Left colon (tissue), 2 donors: Measurements from ENCODE around the gene LRRC38. TPM values are rescaled to one million over a fixed set of nuclear protein-coding genes. Genes with fewer than 3 reads are reported as not detected.
"Not testable (repeated sequence)": the region's sequence is repeated elsewhere in the genome, so short reads cannot be mapped to it uniquely, and the experiment has no call there.

Experiments used
- ATAC-seq: fragments of 200-7000 bp; cut with Tn5 transposase; one replicate; pipeline ENCODE4 v1.9.1; 2020; ENCODE audit warnings: mild to moderate bottlenecking, moderate library complexity
- DNase-seq, 2 donors: peaks; one replicate each; pipeline ENCODE4 v3.0.0-alpha.2; 2020
- intact Hi-C, 2 donors: fragments of 100-400 bp; cut with DNase I in 1 of 2; cut with micrococcal nuclease in 1 of 2; formaldehyde crosslinking; loops; one replicate each; pipeline versions ENCODE4 v1.11.2 to v1.14.0; 2022; cut with DNase I, micrococcal nuclease
- long read RNA-seq: library from polyadenylated mRNA; unstranded; transcript quantifications from one replicate; pipeline ENCODE4 v2.0.0, GENCODE V29; 2021
- total RNA-seq, 2 donors: library from RNA; stranded (reverse); fragmentation: NEBNext Ultra II Directional; extraction: Animal tissue kit (Norgen Biotek cat#: 25700); gene quantifications; one replicate each; pipeline ENCODE4 v1.2.1, GENCODE V29; 2021
- donor health status: DM: no; HTN: no; CAD: no.
- donor health status: DM: yes; HTN: yes; CAD: no.

LRRC38 gene
- total RNA-seq, result not detected
- long read RNA-seq, result 0 reads

- DNase-seq, result peak in 1 of 2 donors; percentile 21
- intact Hi-C loops, result no loop called here
- peak; percentile 63 for ATAC-seq
Measured at GRCh38 chr1:13513895-13514546, at the start of gene LRRC38. Gene LRRC38 (minus strand): TSS chr1:13514003. CDS start chr1:13513593, 410 bp downstream.

- ATAC-seq, intact Hi-C loops, DNase-seq: not testable (repeated sequence)
Measured at GRCh38 chr1:13562981-13563380, 49.2 kb upstream of the LRRC38 start.

GRCh38 chr1:13560541-13560940 is 46.7 kb upstream of the LRRC38 start:
- no peak for ATAC-seq
- intact Hi-C loops, result no loop called here
- no peak for DNase-seq

GRCh38 chr1:13556224-13556764 is 42.5 kb upstream of the LRRC38 start:
- ATAC-seq (no peak), DNase-seq (no peak)
- intact Hi-C loops, result no loop called here

- DNase-seq (no peak), ATAC-seq (no peak)
- intact Hi-C loops, result no loop called here
Measured at GRCh38 chr1:13554798-13555197, 41.0 kb upstream of the LRRC38 start.

- intact Hi-C loops, result no loop called here
- no peak for ATAC-seq
- DNase-seq, result no peak
Measured at GRCh38 chr1:13550663-13551062, 36.9 kb upstream of the LRRC38 start.

- intact Hi-C loops, result no loop called here
- no peak for ATAC-seq
- DNase-seq, result no peak
Measured at GRCh38 chr1:13549521-13549920, 35.7 kb upstream of the LRRC38 start.

GRCh38 chr1:13549021-13549420 is 35.2 kb upstream of the LRRC38 start:
- intact Hi-C loops, result no loop called here
- DNase-seq (no peak), ATAC-seq (no peak)

GRCh38 chr1:13548281-13548680 is 34.5 kb upstream of the LRRC38 start:
- DNase-seq, result no peak
- intact Hi-C loops, result no loop called here
- no peak for ATAC-seq

GRCh38 chr1:13546791-13547190 is 33.0 kb upstream of the LRRC38 start:
- DNase-seq (no peak), ATAC-seq (no peak)
- intact Hi-C loops, result no loop called here

GRCh38 chr1:13544221-13544556 is 30.4 kb upstream of the LRRC38 start:
- no peak for ATAC-seq
- intact Hi-C loops, result no loop called here

GRCh38 chr1:13543451-13544220 is 29.8 kb upstream of the LRRC38 start:
- intact Hi-C loops, result no loop called here
- DNase-seq (no peak), ATAC-seq (no peak)

More at GRCh38 chr1:13544221-13544556, 30.4 kb upstream of the LRRC38 start:
- DNase-seq, result no peak

GRCh38 chr1:13541435-13542215 is 27.8 kb upstream of the LRRC38 start:
- intact Hi-C loops, result no loop called here
- no peak for DNase-seq
- no peak for ATAC-seq

- intact Hi-C loops, result no loop called here
- ATAC-seq, result no peak
- DNase-seq, result peak in 1 of 2 donors; percentile 42
Measured at GRCh38 chr1:13540866-13541265, 27.1 kb upstream of the LRRC38 start.

- intact Hi-C loops, result no loop called here
- no peak for ATAC-seq
Measured at GRCh38 chr1:13539683-13540082, 25.9 kb upstream of the LRRC38 start.

GRCh38 chr1:13538832-13539231 is 25.0 kb upstream of the LRRC38 start:
- intact Hi-C loops, result no loop called here
- DNase-seq (no peak), ATAC-seq (no peak)

More at GRCh38 chr1:13539683-13540082, 25.9 kb upstream of the LRRC38 start:
- DNase-seq, result no peak

- no peak for DNase-seq
- intact Hi-C loops, result no loop called here
- no peak for ATAC-seq
Measured at GRCh38 chr1:13536571-13536970, 22.8 kb upstream of the LRRC38 start.

- intact Hi-C loops, result no loop called here
- no peak for ATAC-seq
- DNase-seq, result no peak
Measured at GRCh38 chr1:13535227-13535626, 21.4 kb upstream of the LRRC38 start.

GRCh38 chr1:13528320-13528719 is 14.5 kb upstream of the LRRC38 start:
- ATAC-seq (no peak), DNase-seq (no peak)
- intact Hi-C loops, result no loop called here
